AG04449 (cell line): Measurements from ENCODE around the gene MAP3K4.

Experiments
- CTCF ChIA-PET: fragments of 350-600 bp; formaldehyde crosslinking; extraction: SDS; loops from one replicate; lab custom pipeline; 2021; ENCODE audit warnings: antibody characterized with exemption; lab: Yijun Ruan, JAX
- POLR2A ChIA-PET: fragments of 400-600, 350-600 bp; formaldehyde crosslinking; extraction: SDS; loops from one replicate; lab custom pipeline; 2020; ENCODE audit warnings: antibody characterized with exemption, inconsistent platforms; lab: Yijun Ruan, JAX
- DNase-seq: peaks from one replicate; pipeline ENCODE4 v3.0.0-alpha.2; 2010; ENCODE audit warnings: low read depth, low spot score
- H3K4me3 ChIP-seq: 2 replicates; pipeline ENCODE4 v1.5.1; 2011; ENCODE audit warnings: low read depth, mild to moderate bottlenecking, control low read depth, low read length
- CTCF ChIP-seq: IDR thresholded peaks from one replicate; pipeline ENCODE4 v1.5.1; 2011; ENCODE audit warnings: mild to moderate bottlenecking, moderate library complexity, low read length, control low read depth, inconsistent platforms; ENCODE audit not compliant: insufficient read depth; ENCODE audit errors: missing control alignments

MAP3K4 gene

DNA sequence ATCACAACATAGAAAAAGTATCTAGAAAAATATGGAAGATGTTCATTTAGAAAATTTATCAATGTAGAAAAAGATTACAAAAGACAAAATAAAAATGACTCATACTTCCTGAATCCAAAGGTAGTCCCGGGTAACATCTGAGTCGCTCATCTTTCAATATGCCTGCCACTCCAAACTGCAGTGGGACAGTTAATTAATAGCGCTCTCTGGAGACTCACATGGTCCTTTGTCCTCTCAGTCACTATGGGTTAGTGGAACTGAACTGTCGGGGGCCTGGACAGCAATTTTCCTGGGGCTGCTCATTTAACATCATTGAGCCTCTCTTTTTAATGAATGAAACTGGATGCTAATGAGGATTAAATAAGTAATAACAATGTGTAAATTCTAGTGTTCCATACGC lies 103.4 kb downstream of the MAP3K4 start:
- no peak for DNase-seq
- ChIA-PET POLR2A (no interaction called here), CTCF (interaction anchor here (1.0 kb wide), 1 partner anchor 278 kb away, joined by 4 read pairs; no protein-coding TSS in a partner anchor)
- no peak overlapping the region for H3K4me3 ChIP-seq
- TF ChIP-seq CTCF, result no peak

- no peak overlapping the region for H3K4me3 ChIP-seq
- no peak for DNase-seq
- ChIA-PET POLR2A (no interaction called here), CTCF (interaction anchor here (0.7 to 1.0 kb wide), 3 partner anchors 207 to 277 kb away, joined by 3 to 4 read pairs (median 3); no protein-coding TSS in a partner anchor)
- no peak for TF ChIP-seq CTCF
Measured at GRCh38 chr6:161095916-161096315, 104.3 kb downstream of the MAP3K4 start.

DNA sequence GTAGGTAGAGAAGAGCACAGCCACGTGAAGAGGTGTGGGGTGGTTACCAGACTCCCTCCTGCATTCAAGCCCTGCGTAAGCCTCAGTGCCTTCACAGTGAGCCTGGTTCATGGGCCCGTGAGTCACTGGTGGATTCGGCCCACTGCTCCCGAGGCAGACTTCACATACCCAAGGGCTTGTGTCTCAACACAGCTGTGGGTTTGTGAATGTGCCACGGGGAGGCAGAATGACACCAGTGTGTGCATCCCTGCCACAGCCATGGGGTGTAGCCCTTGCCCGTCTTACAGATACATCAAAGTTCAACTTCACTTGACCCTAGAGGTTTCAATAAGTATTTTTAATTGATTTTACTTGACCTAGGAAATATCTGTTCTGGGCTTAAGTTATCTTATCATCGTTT lies 108.5 kb downstream of the MAP3K4 start:
- no peak for DNase-seq
- ChIA-PET CTCF (no interaction called here), POLR2A (no interaction called here)
- H3K4me3 ChIP-seq, result no peak overlapping the region
- TF ChIP-seq CTCF, result no peak

GRCh38 chr6:161101517-161101916 lies 109.9 kb downstream of the MAP3K4 start:
- no peak for DNase-seq
- CTCF ChIA-PET, result interaction anchor here (0.7 to 2.7 kb wide), 7 partner anchors 16 to 271 kb away, joined by 3 to 33 read pairs (median 3); no protein-coding TSS in a partner anchor
- H3K4me3 ChIP-seq, result no peak overlapping the region
- peak; percentile 37 for TF ChIP-seq CTCF
- POLR2A ChIA-PET, result no interaction called here

- no peak for TF ChIP-seq CTCF
- ChIA-PET POLR2A (no interaction called here), CTCF (no interaction called here)
- no peak for DNase-seq
- H3K4me3 ChIP-seq, result no peak overlapping the region
Measured at GRCh38 chr6:161103475-161103874, 111.9 kb downstream of the MAP3K4 start.

GRCh38 chr6:161104966-161105365 lies 113.4 kb downstream of the MAP3K4 start:
- TF ChIP-seq CTCF, result no peak
- CTCF ChIA-PET, result interaction anchor here (0.6 to 2.8 kb wide), 3 partner anchors 176 to 269 kb away, joined by 4 to 13 read pairs (median 4); no protein-coding TSS in a partner anchor
- no peak for DNase-seq
- H3K4me3 ChIP-seq, result no peak overlapping the region
- POLR2A ChIA-PET, result no interaction called here
